Measurements from ENCODE around the gene NEMF.

The NEMF gene

GRCh38 chr14:49882826-49883694 is 30.5 kb upstream of the NEMF start:
- H3K14ac ChIP-seq (ENCODE audit: low read length in 2 of 2), result no peak overlapping the region
- H3K9ac ChIP-seq (ENCODE audit: low read length), result no peak overlapping the region
- no peak overlapping the region for H3K23ac ChIP-seq (ENCODE audit: low read length in 2 of 2)
- H3K4me3 ChIP-seq (ENCODE audit: insufficient read depth in 1 of 2, low read depth in 1 of 2, low read length in 2 of 2), result no peak overlapping the region
- H3K18ac ChIP-seq (ENCODE audit: low read depth in 1 of 2, low read length in 2 of 2), result no peak overlapping the region
- H3K4me2 ChIP-seq (ENCODE audit: low read length, poor library complexity, severe bottlenecking), result no peak overlapping the region
- H4K8ac ChIP-seq (ENCODE audit: low read length), result no peak overlapping the region
- DNase-seq, result no peak
- H2BK120ac ChIP-seq (ENCODE audit: low read depth, low read length), result no peak overlapping the region
- no peak overlapping the region for H2BK5ac ChIP-seq (ENCODE audit: low read depth, low read length, poor library complexity, severe bottlenecking)
- no peak overlapping the region for H2BK15ac ChIP-seq (ENCODE audit: low read depth, poor library complexity, severe bottlenecking)
- WGBS, result 92% methylated on average over 18 of the region's 18 CpGs
- H2BK12ac ChIP-seq (ENCODE audit: low read length in 2 of 2), result no peak overlapping the region
- H3K36me3 ChIP-seq (ENCODE audit: control insufficient read depth in 1 of 2, insufficient read depth in 2 of 2, low read depth in 1 of 2, low read length in 2 of 2), result no peaks in the 10 kb centered on the region
- H3K27ac ChIP-seq (ENCODE audit: low read length, poor library complexity, severe bottlenecking), result no peak overlapping the region
- H3K4ac ChIP-seq (ENCODE audit: low read depth in 1 of 2, low read length in 2 of 2), result no peak overlapping the region
- H3K4me1 ChIP-seq (ENCODE audit: control insufficient read depth, insufficient read depth, low read depth, low read length), result peaks cover 2% of the 10 kb centered on the region
- H3K79me1 ChIP-seq (replicated peaks; ENCODE audit: low read length, poor library complexity, severe bottlenecking), result no peaks in the 10 kb centered on the region
- H3K9me3 ChIP-seq (ENCODE audit: control insufficient read depth, low read length), result no peaks in the 10 kb centered on the region
- no peak overlapping the region for H2AK5ac ChIP-seq (ENCODE audit: low read length, severe bottlenecking)
- no peaks in the 10 kb centered on the region for H3K27me3 ChIP-seq (ENCODE audit: control insufficient read depth in 1 of 2, insufficient read depth in 1 of 2, low read length in 2 of 2)
- no peak overlapping the region for H2AFZ ChIP-seq (ENCODE audit: low read depth, low read length)
- no peak overlapping the region for H4K91ac ChIP-seq (ENCODE audit: low read length)

DNA sequence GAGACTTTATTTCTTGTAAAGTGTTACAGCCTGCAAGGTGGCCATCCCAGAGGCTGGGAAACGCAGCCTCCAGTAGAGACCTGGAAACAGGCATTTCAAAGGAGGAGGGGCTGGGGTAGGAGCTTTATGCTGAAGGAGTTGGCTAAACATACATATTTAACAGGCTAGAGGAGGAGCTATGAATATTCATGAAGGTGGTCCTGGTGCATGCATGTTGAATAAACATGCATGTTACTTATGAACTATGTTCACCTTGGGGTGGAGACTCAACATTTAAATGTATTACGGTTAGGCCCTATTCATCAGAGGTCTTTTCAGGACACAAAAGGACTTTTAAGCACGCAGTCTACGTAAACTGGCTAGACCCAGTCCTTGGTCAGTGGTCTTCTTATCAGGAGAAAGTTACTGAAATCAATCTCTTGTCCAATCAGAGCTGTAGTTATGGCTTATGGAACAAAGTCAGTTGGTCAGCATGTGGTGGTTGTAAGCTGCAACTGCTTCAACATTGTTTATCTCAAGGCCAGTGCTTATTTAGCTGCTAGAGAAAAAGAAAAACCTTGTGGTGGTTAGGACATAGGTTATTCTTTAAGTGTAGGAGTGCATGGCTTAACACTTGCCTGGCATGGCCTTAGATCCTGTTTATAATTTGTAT is 28.9 kb upstream of the NEMF start:
- H3K4me1 ChIP-seq (ENCODE audit: control insufficient read depth, insufficient read depth, low read depth, low read length), result peaks cover 2% of the 10 kb centered on the region
- H2BK120ac ChIP-seq (ENCODE audit: low read depth, low read length), result no peak overlapping the region
- H3K4me3 ChIP-seq (ENCODE audit: insufficient read depth in 1 of 2, low read depth in 1 of 2, low read length in 2 of 2), result no peak overlapping the region
- no peak overlapping the region for H2BK15ac ChIP-seq (ENCODE audit: low read depth, poor library complexity, severe bottlenecking)
- WGBS, result 90% methylated on average over 4 of the region's 4 CpGs
- H3K9ac ChIP-seq (ENCODE audit: low read length), result no peak overlapping the region
- H3K27ac ChIP-seq (ENCODE audit: low read length, poor library complexity, severe bottlenecking), result no peak overlapping the region
- peak; percentile 78 for DNase-seq
- no peaks in the 10 kb centered on the region for H3K36me3 ChIP-seq (ENCODE audit: control insufficient read depth in 1 of 2, insufficient read depth in 2 of 2, low read depth in 1 of 2, low read length in 2 of 2)
- H4K91ac ChIP-seq (ENCODE audit: low read length), result no peak overlapping the region
- no peak overlapping the region for H2BK5ac ChIP-seq (ENCODE audit: low read depth, low read length, poor library complexity, severe bottlenecking)
- H3K4me2 ChIP-seq (ENCODE audit: low read length, poor library complexity, severe bottlenecking), result no peak overlapping the region
- H4K8ac ChIP-seq (ENCODE audit: low read length), result no peak overlapping the region
- no peak overlapping the region for H3K23ac ChIP-seq (ENCODE audit: low read length in 2 of 2)
- no peaks in the 10 kb centered on the region for H3K27me3 ChIP-seq (ENCODE audit: control insufficient read depth in 1 of 2, insufficient read depth in 1 of 2, low read length in 2 of 2)
- no peaks in the 10 kb centered on the region for H3K79me1 ChIP-seq (replicated peaks; ENCODE audit: low read length, poor library complexity, severe bottlenecking)
- H2BK12ac ChIP-seq (ENCODE audit: low read length in 2 of 2), result no peak overlapping the region
- no peak overlapping the region for H3K18ac ChIP-seq (ENCODE audit: low read depth in 1 of 2, low read length in 2 of 2)
- H3K4ac ChIP-seq (ENCODE audit: low read depth in 1 of 2, low read length in 2 of 2), result no peak overlapping the region
- no peaks in the 10 kb centered on the region for H3K9me3 ChIP-seq (ENCODE audit: control insufficient read depth, low read length)
- no peak overlapping the region for H2AK5ac ChIP-seq (ENCODE audit: low read length, severe bottlenecking)
- no peak overlapping the region for H2AFZ ChIP-seq (ENCODE audit: low read depth, low read length)
- H3K14ac ChIP-seq (ENCODE audit: low read length in 2 of 2), result no peak overlapping the region

DNA sequence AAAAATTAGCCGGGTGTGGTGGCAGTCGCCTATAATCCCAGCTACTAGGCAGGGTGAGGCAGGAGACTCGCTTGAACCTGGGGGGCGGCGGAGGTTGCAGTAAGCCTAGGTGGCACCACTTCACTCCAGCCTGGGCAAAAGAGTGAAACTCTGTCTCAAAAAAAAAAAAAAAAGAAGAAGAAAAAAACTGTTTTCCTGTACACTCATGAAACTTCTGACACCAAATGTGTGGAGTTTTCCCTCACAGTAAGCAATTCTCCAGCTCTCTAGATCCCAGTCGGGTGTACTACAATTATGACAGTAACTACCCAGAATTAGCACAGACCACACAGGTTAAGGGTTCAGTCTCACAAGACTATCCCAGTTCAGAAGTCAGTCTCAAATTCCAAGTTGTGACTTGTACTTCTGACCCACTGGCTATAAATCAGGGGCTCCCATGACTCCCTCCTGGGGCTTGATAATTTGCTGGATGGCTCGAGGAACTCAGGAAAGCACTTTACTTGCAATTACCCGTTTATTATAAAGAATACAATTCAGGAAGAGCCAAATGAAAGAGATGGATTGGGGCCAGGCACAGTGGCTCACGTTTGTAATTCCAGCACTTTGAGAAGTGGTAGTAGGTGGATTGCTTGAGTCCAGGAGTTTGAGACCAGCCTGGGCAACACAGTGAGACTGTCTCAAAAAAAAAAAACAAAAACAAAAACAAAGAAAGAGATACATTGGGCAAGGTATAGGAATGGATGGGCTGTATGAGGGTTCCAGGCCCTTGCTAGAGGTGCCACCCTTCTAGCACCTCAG is 27.9 kb upstream of the NEMF start:
- H2BK12ac ChIP-seq (ENCODE audit: low read length in 2 of 2), result no peak overlapping the region
- H3K27me3 ChIP-seq (ENCODE audit: control insufficient read depth in 1 of 2, insufficient read depth in 1 of 2, low read length in 2 of 2), result no peaks in the 10 kb centered on the region
- peak overlapping the region; percentile 27 for H4K8ac ChIP-seq (ENCODE audit: low read length)
- H2BK5ac ChIP-seq (ENCODE audit: low read depth, low read length, poor library complexity, severe bottlenecking), result no peak overlapping the region
- no peak overlapping the region for H4K91ac ChIP-seq (ENCODE audit: low read length)
- no peak overlapping the region for H2BK15ac ChIP-seq (ENCODE audit: low read depth, poor library complexity, severe bottlenecking)
- H3K4me2 ChIP-seq (ENCODE audit: low read length, poor library complexity, severe bottlenecking), result no peak overlapping the region
- H3K79me1 ChIP-seq (replicated peaks; ENCODE audit: low read length, poor library complexity, severe bottlenecking), result no peaks in the 10 kb centered on the region
- H2BK120ac ChIP-seq (ENCODE audit: low read depth, low read length), result no peak overlapping the region
- H3K14ac ChIP-seq (ENCODE audit: low read length in 2 of 2), result no peak overlapping the region
- DNase-seq, result peak; percentile 77
- no peak overlapping the region for H3K4me3 ChIP-seq (ENCODE audit: insufficient read depth in 1 of 2, low read depth in 1 of 2, low read length in 2 of 2)
- H3K23ac ChIP-seq (ENCODE audit: low read length in 2 of 2), result no peak overlapping the region
- H2AK5ac ChIP-seq (ENCODE audit: low read length, severe bottlenecking), result no peak overlapping the region
- H3K9ac ChIP-seq (ENCODE audit: low read length), result no peak overlapping the region
- WGBS, result 71% methylated on average over 7 of the region's 9 CpGs
- peak overlapping the region; percentile 23 for H3K27ac ChIP-seq (ENCODE audit: low read length, poor library complexity, severe bottlenecking)
- H2AFZ ChIP-seq (ENCODE audit: low read depth, low read length), result no peak overlapping the region
- H3K18ac ChIP-seq (ENCODE audit: low read depth in 1 of 2, low read length in 2 of 2), result peak overlapping the region in 1 of 2 experiments; percentile 48
- no peaks in the 10 kb centered on the region for H3K9me3 ChIP-seq (ENCODE audit: control insufficient read depth, low read length)
- no peak overlapping the region for H3K4ac ChIP-seq (ENCODE audit: low read depth in 1 of 2, low read length in 2 of 2)
- no peaks in the 10 kb centered on the region for H3K36me3 ChIP-seq (ENCODE audit: control insufficient read depth in 1 of 2, insufficient read depth in 2 of 2, low read depth in 1 of 2, low read length in 2 of 2)
- H3K4me1 ChIP-seq (ENCODE audit: control insufficient read depth, insufficient read depth, low read depth, low read length), result peaks cover 2% of the 10 kb centered on the region
